Panc1 (cell line): Measurements from ENCODE around the gene GRIP2.

Experiments
- CTCF ChIP-seq: fragments of 450-650 bp; IDR thresholded peaks from 2 replicates; pipeline ENCODE4 v1.5.1; 2017; ENCODE audit warnings: mild to moderate bottlenecking
- SIN3A ChIP-seq: IDR thresholded peaks from 2 replicates; pipeline ENCODE4 v1.6.1; 2012; ENCODE audit warnings: low read depth, mild to moderate bottlenecking, low read length, moderate library complexity, borderline replicate concordance; ENCODE audit not compliant: insufficient read depth
- TCF7L2 ChIP-seq: IDR thresholded peaks from 2 replicates; pipeline ENCODE4 v1.6.1; 2011; ENCODE audit warnings: mild to moderate bottlenecking, low read depth, low read length, inconsistent platforms

DNA sequence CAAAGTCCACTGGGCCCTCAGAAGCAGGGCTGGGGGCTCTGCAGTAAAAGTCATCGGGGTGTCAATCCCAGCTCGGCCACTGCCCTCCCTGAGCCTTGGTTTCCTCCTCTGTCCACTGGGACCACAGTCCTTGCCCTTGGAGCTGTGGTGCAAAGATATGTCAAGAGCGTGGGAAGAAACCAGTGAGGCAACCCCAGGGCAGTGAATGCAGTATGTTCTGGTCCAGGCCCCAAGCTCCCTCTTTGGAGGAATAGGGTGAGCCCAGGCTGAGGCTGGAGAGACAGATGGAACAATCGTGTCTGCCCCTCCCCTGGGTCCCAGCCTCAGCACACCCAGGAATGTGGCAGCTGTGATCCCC is 779 bp downstream of the GRIP2 start:
- TF ChIP-seq CTCF, result no peak
- no peak for TF ChIP-seq SIN3A
- TF ChIP-seq TCF7L2, result no peak
